Endothelial cell of umbilical vein (primary cell): ENCODE measurements around the gene SIRT4. TPM values are rescaled to one million over a fixed set of nuclear protein-coding genes. Genes with fewer than 3 reads are reported as not detected.
A peak's percentile ranks its signal among the peaks of the same experiment; 100 is the strongest.

ENCODE experiments used
- BruUV-seq: library from RNA; stranded (reverse); fragments of 400-500 nt; replicated peaks from 2 replicates; lab custom pipeline; 2021; lab: Mats Ljungman, UMichigan
- CTCF ChIA-PET: fragments of 300-600, 350-600 bp; sonication (Branson Sonifier 250); formaldehyde crosslinking; loops from one replicate; lab custom pipeline; 2021; ENCODE audit warnings: antibody characterized with exemption, inconsistent platforms; lab: Charles Lee
- POLR2A ChIA-PET: fragments of 300-600, 350-600 bp; sonication (Branson Sonifier 250); formaldehyde crosslinking; loops from one replicate; lab custom pipeline; 2021; ENCODE audit warnings: antibody characterized with exemption, inconsistent platforms; lab: Charles Lee
- DNase-seq: peaks from one replicate; pipeline ENCODE4 v3.0.0-alpha.2; 2011; ENCODE audit warnings: low read depth, low spot score
- FAIRE-seq: peaks from 2 replicates; lab custom pipeline; 2011; peaks lifted over from hg19 to GRCh38; lab: Jason Lieb, UNC
- H2AFZ ChIP-seq: 2 replicates; pipeline ENCODE4 v1.6.0; 2012; ENCODE audit warnings: low read depth, low read length, control low read depth, inconsistent platforms
- H3K27ac ChIP-seq: 2 replicates; pipeline ENCODE4 v1.5.1; 2011; ENCODE audit warnings: low read depth, mild to moderate bottlenecking, control low read depth, low read length, moderate library complexity; ENCODE audit not compliant: insufficient read depth
- H3K27me3 ChIP-seq, 2 experiments: 2 replicates each; pipeline versions ENCODE4 v1.6.0 to v1.6.1; 2011; ENCODE audit warnings: low read length in 2 of 2, mixed read lengths in 1 of 2; ENCODE audit not compliant: control insufficient read depth in 2 of 2, insufficient read depth in 2 of 2
- H3K36me3 ChIP-seq, 2 experiments: 2 replicates in 1 of 2; 3 replicates in 1 of 2; pipeline ENCODE4 v1.5.1; 2011; ENCODE audit warnings: low read length in 2 of 2, mild to moderate bottlenecking in 1 of 2, moderate library complexity in 1 of 2; ENCODE audit not compliant: control insufficient read depth in 2 of 2, insufficient read depth in 2 of 2; ENCODE audit errors: extremely low read depth in 1 of 2
- H3K4me1 ChIP-seq: 3 replicates; pipeline ENCODE4 v1.5.1; 2011; ENCODE audit warnings: mild to moderate bottlenecking, low read length; ENCODE audit not compliant: control insufficient read depth, insufficient read depth; ENCODE audit errors: extremely low read depth
- H3K4me2 ChIP-seq: 2 replicates; pipeline ENCODE4 v1.6.1; 2011; ENCODE audit warnings: low read length, control low read depth, mixed read lengths; ENCODE audit not compliant: insufficient read depth
- H3K4me3 ChIP-seq, 3 experiments: fragments of 200-600 bp in 1 of 3; sonication (generic), shearing (Covaris generic) in 1 of 3; replicated peaks in 1 of 3; 2 replicates each; pipeline ENCODE4 v1.5.1; 2011 to 2016; ENCODE audit warnings: control low read depth in 3 of 3, low read length in 3 of 3, mild to moderate bottlenecking in 2 of 3, inconsistent platforms in 1 of 3, low read depth in 1 of 3, moderate library complexity in 1 of 3; ENCODE audit not compliant: insufficient read depth in 1 of 3
- H3K79me2 ChIP-seq: 2 replicates; pipeline ENCODE4 v1.6.0; 2012; ENCODE audit warnings: low read length, inconsistent platforms; ENCODE audit not compliant: control insufficient read depth, insufficient read depth
- H3K9ac ChIP-seq: replicated peaks from 2 replicates; pipeline ENCODE3; 2011; ENCODE audit warnings: low read length, control low read depth; ENCODE audit not compliant: insufficient read depth; ENCODE audit errors: extremely low read depth
- H3K9me1 ChIP-seq: replicated peaks from 3 replicates; pipeline ENCODE4 v1.6.0; 2011; ENCODE audit warnings: mild to moderate bottlenecking, low read length; ENCODE audit not compliant: control insufficient read depth, insufficient read depth; ENCODE audit errors: extremely low read depth
- H3K9me3 ChIP-seq: replicated peaks from 2 replicates; pipeline ENCODE4 v1.5.1; 2012; ENCODE audit warnings: low read length, inconsistent platforms; ENCODE audit not compliant: control insufficient read depth, insufficient read depth
- H4K20me1 ChIP-seq: replicated peaks from 2 replicates; pipeline ENCODE3; 2011; ENCODE audit warnings: mild to moderate bottlenecking, low read length; ENCODE audit not compliant: control insufficient read depth, insufficient read depth; ENCODE audit errors: extremely low read depth
- FOS ChIP-seq: IDR thresholded peaks from 2 replicates; pipeline ENCODE4 v1.6.1; 2011; ENCODE audit warnings: mild to moderate bottlenecking, low read length, moderate library complexity, borderline replicate concordance; ENCODE audit not compliant: insufficient read depth
- GATA2 ChIP-seq: IDR thresholded peaks from 2 replicates; pipeline ENCODE4 v1.7.0; 2011; ENCODE audit warnings: low read depth, mild to moderate bottlenecking, moderate library complexity, mixed read lengths, low read length; ENCODE audit not compliant: insufficient read length, insufficient read depth
- MYC ChIP-seq: IDR thresholded peaks from one replicate; pipeline ENCODE4 v1.6.1; 2011; ENCODE audit warnings: mild to moderate bottlenecking, low read depth, low read length
- POLR2A ChIP-seq: IDR thresholded peaks from 2 replicates; pipeline ENCODE4 v1.6.1; 2012; ENCODE audit warnings: low read depth, mild to moderate bottlenecking, control low read depth, low read length
- POLR2AphosphoS5 ChIP-seq: IDR thresholded peaks from 2 replicates; pipeline ENCODE4 v1.6.1; 2012; ENCODE audit warnings: low read depth, mild to moderate bottlenecking, control low read depth, low read length, moderate library complexity; ENCODE audit not compliant: insufficient read depth
- dilution Hi-C: fragments of 300-500 bp; cut with MboI; formaldehyde crosslinking; loops from one replicate; pipeline ENCODE4 v1.15.0; 2019; ENCODE audit warnings: low sequenced_read_pairs; ENCODE audit not compliant: extremely low pct_ligation_motif_present
- intact Hi-C: fragments of 100-400 bp; cut with micrococcal nuclease; formaldehyde crosslinking; loops from one replicate; pipeline ENCODE4 v1.10.0; 2022
- polyA plus RNA-seq, 4 experiments: library from polyadenylated mRNA; depleted of rRNA in 3 of 4; stranded (reverse) in 3 of 4; unstranded in 1 of 4; fragments of >200 nt; gene quantifications; 2 replicates each; pipeline versions ENCODE4 v1.2.1 to v1.2.3, GENCODE V29; 2011 to 2012; ENCODE audit warnings: missing spikeins in 1 of 4
- total RNA-seq: library from RNA; stranded (reverse); gene quantifications from 2 replicates; pipeline ENCODE4 v1.2.3, GENCODE V29; 2021
- TF ChIP-seq, protein P1 (sequence below), 2 donors: IDR thresholded peaks; 1 replicate in 1 of 2; 2 replicates in 1 of 2; pipeline ENCODE4 v1.5.1; 2011; ENCODE audit warnings: low read length in 2 of 2, mild to moderate bottlenecking in 2 of 2, moderate library complexity in 2 of 2, control low read depth in 1 of 2, inconsistent platforms in 1 of 2, low read depth in 1 of 2; ENCODE audit not compliant: insufficient read depth in 1 of 2; ENCODE audit errors: extremely low read depth in 1 of 2
- TF ChIP-seq, protein P2 (sequence below): IDR thresholded peaks from 2 replicates; pipeline ENCODE4 v1.6.1; 2011; ENCODE audit not compliant: insufficient read depth, insufficient read length

Gene SIRT4
- total and polyA plus RNA-seq, 2 donors (not counting 3 experiments of a cell fraction or from before 2014, with no cell fraction given), result 0.79 to 1.2 TPM

DNA sequence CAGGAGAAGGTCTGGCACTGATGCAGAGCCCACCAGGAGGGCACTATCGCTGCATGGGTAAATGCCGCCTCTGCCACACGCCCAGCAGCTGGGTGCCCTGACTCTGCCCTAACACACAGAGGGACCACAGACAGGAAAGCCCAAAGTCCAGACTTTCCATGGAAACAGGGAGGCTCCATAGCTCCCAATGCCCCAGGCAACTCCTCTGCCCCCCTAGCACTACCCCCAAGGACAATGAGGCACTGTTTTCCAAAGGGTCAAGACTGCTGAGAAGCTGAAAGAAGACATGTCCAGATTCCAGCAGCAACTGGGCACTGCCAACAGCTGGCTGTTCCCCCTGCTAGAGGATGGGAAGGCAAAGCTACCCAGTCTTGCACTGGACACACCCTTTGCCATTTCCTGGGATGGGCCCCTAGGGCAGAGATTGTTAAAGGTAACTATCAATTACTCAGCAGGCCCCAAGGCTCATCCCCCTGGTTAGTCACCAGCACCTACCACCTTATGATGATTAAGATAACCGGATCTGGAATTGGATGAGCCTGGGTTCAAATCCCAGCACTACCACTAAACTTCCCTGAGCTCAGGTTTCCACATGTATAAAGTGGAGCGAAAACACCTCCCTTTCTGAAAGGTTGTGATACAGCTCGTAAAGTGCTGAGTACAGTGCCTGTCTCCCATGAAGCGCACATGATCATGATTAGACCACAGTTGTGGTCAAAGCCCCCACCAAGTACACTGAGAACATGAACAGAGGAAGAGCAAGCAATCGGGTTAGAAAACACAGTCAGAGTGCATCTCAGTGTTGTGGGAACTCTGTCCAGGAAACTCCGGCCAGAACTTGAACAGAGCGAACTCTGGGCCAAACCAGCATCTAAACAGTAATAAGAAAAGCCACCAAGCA lies 39.9 kb upstream of the SIRT4 start:
- Histone ChIP-seq H3K9me3 (no peaks in the 10 kb centered on the region), H3K4me3 (peak overlapping the region; percentile 60 to 91 (median 65)), H3K27me3 (no peaks in the 10 kb centered on the region), H3K9me1 (no peaks in the 10 kb centered on the region), H3K27ac (peak overlapping the region; percentile 58), H3K4me1 (peaks cover 59% of the 10 kb centered on the region), H3K9ac (peak overlapping the region; percentile 94), H4K20me1 (no peaks in the 10 kb centered on the region), H3K79me2 (peaks cover 81% of the 10 kb centered on the region), H3K4me2 (peak overlapping the region; percentile 91), H3K36me3 (peaks cover 0 to 4% of the 10 kb centered on the region in 2 experiments), H2AFZ (no peak overlapping the region)
- BruUV-seq, result no TSS peak
- dilution Hi-C loops, result no loop called here
- POLR2A ChIA-PET, result interaction anchor here (0.6 to 8.9 kb wide), 7 partner anchors 12 to 62 kb away, joined by 4 to 88 read pairs (median 29); partner anchors contain the start of genes RNU4-1, RNU4-2 and RPLP0
- CTCF ChIA-PET, result interaction anchor here (2.1 to 33.5 kb wide), 4 partner anchors 16 to 61 kb away, joined by 5 to 1402 read pairs (median 464); partner anchors contain the start of genes RNU4-2 and RPLP0
- DNase-seq, result peak; percentile 47
- intact Hi-C loops, result no loop called here
- TF ChIP-seq FOS (peak; percentile 18), MYC (no peak), POLR2AphosphoS5 (no peak), POLR2A (no peak), GATA2 (peak; percentile 23)
- TF ChIP-seq, protein P1, sequence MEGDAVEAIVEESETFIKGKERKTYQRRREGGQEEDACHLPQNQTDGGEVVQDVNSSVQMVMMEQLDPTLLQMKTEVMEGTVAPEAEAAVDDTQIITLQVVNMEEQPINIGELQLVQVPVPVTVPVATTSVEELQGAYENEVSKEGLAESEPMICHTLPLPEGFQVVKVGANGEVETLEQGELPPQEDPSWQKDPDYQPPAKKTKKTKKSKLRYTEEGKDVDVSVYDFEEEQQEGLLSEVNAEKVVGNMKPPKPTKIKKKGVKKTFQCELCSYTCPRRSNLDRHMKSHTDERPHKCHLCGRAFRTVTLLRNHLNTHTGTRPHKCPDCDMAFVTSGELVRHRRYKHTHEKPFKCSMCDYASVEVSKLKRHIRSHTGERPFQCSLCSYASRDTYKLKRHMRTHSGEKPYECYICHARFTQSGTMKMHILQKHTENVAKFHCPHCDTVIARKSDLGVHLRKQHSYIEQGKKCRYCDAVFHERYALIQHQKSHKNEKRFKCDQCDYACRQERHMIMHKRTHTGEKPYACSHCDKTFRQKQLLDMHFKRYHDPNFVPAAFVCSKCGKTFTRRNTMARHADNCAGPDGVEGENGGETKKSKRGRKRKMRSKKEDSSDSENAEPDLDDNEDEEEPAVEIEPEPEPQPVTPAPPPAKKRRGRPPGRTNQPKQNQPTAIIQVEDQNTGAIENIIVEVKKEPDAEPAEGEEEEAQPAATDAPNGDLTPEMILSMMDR (IDR thresholded peaks at IDR 0.05; ENCODE audit: extremely low read depth in 1 of 2, insufficient read depth in 1 of 2, low read depth in 1 of 2, low read length in 2 of 2), result no peak
- TF ChIP-seq, protein P2, sequence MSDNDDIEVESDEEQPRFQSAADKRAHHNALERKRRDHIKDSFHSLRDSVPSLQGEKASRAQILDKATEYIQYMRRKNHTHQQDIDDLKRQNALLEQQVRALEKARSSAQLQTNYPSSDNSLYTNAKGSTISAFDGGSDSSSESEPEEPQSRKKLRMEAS, result no peak
- peak; percentile 67 for FAIRE-seq
